Measurements from ENCODE around the gene CDIPT. TPM values are rescaled to one million over a fixed set of nuclear protein-coding genes. Genes with fewer than 3 reads are reported as not detected.

The CDIPT gene
- total and polyA plus RNA-seq, 10 of the 15 experiments (the other 5 are each of a cell fraction or from before 2014, with no cell fraction given) = 0.87 to 36.4 (median 27.1) TPM

DNA sequence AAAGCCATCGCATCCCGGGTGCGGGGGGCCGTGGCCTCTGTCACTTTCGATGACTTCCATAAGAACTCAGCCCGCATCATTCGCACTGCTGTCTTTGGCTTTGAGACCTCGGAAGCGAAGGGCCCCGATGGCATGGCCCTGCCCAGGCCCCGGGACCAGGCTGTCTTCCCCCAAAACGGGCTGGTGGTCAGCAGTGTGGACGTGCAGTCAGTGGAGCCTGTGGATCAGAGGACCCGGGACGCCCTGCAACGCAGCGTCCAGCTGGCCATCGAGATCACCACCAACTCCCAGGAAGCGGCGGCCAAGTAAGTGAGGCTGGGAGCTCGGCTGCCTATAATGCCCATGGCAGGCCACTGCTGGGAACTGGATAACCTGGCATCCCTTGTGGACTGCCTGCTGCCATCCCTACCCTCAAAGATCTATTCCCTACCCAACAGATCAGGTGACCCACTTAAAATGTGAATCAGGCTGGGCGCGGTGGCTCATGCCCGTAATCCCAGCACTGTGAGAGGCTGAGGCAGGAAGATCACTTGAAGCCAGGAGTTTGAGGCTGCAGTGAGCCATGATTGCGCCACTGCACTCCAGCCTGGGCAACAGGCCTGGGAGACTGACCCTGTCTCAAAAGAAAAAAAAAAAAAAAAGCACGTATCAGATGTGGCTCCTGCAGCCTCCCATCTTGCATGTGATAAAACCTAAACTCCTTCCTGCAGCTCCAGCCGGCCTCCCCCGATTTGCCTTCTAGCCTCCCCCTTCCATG lies 18.3 kb downstream of the CDIPT start:
- H3K9me3 ChIP-seq (replicated peaks; ENCODE audit: control insufficient read depth, insufficient read depth, low read length) = no peaks in the 10 kb centered on the region
- in situ Hi-C loops (cut with MboI) = no loop called here
- no peak overlapping the region for H2AFZ ChIP-seq (ENCODE audit: control insufficient read depth, low read depth, low read length)
- H3K36me3 ChIP-seq (ENCODE audit: control insufficient read depth in 2 of 2, insufficient read depth in 2 of 2, low read length in 1 of 2) = peaks cover 3 to 6% of the 10 kb centered on the region in 2 experiments; a peak in 3 of 4 replicates
- FAIRE-seq (no peak), ATAC-seq (no peak), DNase-seq (ENCODE audit: low read depth, low spot score) (no peak)
- no peak overlapping the region for H3K27ac ChIP-seq (ENCODE audit: control insufficient read depth, insufficient read depth)
- intact Hi-C loops (cut with micrococcal nuclease; ENCODE audit: unreplicated experiment) = no loop called here
- H3K4me3 ChIP-seq = no peak overlapping the region
- no TSS peak for BruUV-seq (replicated peaks)
- ChIA-PET SMC1A (ENCODE audit: uncharacterized antibody, unreplicated experiment) (no interaction called here), POLR2A (no interaction called here), RAD21 (ENCODE audit: unreplicated experiment) (no interaction called here), CTCF (no interaction called here)
- 95% methylated on average over 28 of the region's 28 CpGs for WGBS (ENCODE audit: insufficient coverage, insufficient replicate concordance, low lambda C conversion rate, missing lambda C conversion rate)
- no peaks in the 10 kb centered on the region for H3K27me3 ChIP-seq (replicated peaks in 1 of 2; ENCODE audit: control insufficient read depth in 2 of 2, insufficient read depth in 2 of 2, low read length in 1 of 2)
- no peak overlapping the region for H3K9ac ChIP-seq (ENCODE audit: control insufficient read depth, insufficient read depth, low read length)
- no peak overlapping the region for H3K4me2 ChIP-seq (ENCODE audit: control insufficient read depth, insufficient read depth)
- no peaks in the 10 kb centered on the region for H3K4me1 ChIP-seq (ENCODE audit: control insufficient read depth, insufficient read depth, low read length)
- no peaks in the 10 kb centered on the region for H3K79me2 ChIP-seq (ENCODE audit: control insufficient read depth, insufficient read depth, low read length)
- TF ChIP-seq, protein P1, sequence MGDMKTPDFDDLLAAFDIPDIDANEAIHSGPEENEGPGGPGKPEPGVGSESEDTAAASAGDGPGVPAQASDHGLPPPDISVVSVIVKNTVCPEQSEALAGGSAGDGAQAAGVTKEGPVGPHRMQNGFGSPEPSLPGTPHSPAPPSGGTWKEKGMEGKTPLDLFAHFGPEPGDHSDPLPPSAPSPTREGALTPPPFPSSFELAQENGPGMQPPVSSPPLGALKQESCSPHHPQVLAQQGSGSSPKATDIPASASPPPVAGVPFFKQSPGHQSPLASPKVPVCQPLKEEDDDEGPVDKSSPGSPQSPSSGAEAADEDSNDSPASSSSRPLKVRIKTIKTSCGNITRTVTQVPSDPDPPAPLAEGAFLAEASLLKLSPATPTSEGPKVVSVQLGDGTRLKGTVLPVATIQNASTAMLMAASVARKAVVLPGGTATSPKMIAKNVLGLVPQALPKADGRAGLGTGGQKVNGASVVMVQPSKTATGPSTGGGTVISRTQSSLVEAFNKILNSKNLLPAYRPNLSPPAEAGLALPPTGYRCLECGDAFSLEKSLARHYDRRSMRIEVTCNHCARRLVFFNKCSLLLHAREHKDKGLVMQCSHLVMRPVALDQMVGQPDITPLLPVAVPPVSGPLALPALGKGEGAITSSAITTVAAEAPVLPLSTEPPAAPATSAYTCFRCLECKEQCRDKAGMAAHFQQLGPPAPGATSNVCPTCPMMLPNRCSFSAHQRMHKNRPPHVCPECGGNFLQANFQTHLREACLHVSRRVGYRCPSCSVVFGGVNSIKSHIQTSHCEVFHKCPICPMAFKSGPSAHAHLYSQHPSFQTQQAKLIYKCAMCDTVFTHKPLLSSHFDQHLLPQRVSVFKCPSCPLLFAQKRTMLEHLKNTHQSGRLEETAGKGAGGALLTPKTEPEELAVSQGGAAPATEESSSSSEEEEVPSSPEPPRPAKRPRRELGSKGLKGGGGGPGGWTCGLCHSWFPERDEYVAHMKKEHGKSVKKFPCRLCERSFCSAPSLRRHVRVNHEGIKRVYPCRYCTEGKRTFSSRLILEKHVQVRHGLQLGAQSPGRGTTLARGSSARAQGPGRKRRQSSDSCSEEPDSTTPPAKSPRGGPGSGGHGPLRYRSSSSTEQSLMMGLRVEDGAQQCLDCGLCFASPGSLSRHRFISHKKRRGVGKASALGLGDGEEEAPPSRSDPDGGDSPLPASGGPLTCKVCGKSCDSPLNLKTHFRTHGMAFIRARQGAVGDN (IDR thresholded peaks at IDR 0.05) = no peak
- TF ChIP-seq HCFC1 (IDR thresholded peaks at IDR 0.05; ENCODE audit: low read length) = no peak
- TF ChIP-seq, protein P2, sequence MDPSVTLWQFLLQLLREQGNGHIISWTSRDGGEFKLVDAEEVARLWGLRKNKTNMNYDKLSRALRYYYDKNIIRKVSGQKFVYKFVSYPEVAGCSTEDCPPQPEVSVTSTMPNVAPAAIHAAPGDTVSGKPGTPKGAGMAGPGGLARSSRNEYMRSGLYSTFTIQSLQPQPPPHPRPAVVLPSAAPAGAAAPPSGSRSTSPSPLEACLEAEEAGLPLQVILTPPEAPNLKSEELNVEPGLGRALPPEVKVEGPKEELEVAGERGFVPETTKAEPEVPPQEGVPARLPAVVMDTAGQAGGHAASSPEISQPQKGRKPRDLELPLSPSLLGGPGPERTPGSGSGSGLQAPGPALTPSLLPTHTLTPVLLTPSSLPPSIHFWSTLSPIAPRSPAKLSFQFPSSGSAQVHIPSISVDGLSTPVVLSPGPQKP (IDR thresholded peaks at IDR 0.05; ENCODE audit: low read depth, low read length) = no peak
- TF ChIP-seq, protein P3, sequence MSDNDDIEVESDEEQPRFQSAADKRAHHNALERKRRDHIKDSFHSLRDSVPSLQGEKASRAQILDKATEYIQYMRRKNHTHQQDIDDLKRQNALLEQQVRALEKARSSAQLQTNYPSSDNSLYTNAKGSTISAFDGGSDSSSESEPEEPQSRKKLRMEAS (IDR thresholded peaks at IDR 0.05; ENCODE audit: low read depth, low read length) = no peak
- no peaks in the 10 kb centered on the region for H4K20me1 ChIP-seq (ENCODE audit: control insufficient read depth, insufficient read depth)
